ENCODE data around the gene TEX51.

The TEX51 gene

DNA sequence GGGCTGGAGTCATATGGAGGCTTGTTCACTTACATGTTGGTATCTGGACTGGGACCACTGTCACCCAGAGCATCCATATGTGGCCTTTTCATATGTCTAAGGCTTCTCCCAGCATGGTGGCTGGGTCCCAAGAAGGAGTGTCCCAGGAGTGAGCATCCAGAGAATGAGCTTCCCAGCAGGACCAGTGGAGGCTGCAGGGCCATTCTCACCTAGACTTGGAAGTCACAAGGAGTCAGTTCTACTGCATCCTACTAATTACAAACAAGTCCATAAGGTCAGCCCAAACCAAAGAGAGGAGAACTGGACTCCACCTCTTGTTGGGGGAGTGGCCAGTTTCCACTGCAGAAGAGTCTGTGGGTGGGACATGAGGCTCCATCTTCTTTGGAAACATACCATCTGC lies 5.1 kb upstream of the TEX51 start:
- DNase-seq (ENCODE audit: low read depth) = no peak

- DNase-seq (ENCODE audit: low read depth) = no peak
Measured at GRCh38 chr2:126894082-126894481, 4.6 kb upstream of the TEX51 start.

DNA sequence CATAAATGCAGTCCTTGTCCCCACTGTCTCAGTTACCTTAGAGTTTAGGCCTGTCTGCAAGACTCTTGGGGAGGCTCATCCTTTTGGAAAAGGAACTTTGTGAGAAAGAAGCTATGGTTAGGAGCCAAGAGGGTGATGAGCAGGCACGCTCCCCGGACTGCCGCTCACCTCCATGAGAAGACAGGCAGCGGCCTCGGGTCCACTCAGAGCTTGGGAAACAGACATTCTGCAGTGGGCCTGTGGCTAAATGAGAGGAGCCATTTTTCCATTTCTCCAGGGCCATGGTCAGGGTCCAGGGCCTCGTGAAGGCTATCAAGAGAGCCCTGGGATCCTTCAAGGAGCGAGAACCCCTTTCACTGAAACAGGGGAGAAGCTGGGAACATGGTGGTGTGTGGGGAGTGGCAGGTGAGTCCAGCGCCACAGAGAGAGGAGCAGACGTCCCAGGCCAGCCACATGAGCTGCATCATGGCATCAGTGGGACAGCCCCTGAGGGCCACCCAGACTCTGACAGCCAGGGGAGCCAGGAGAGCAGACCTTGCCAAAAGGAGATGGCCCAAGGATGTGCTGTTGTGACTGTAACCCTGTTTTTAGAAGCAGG lies 4.0 kb upstream of the TEX51 start:
- no peak for DNase-seq (ENCODE audit: low read depth)

DNA sequence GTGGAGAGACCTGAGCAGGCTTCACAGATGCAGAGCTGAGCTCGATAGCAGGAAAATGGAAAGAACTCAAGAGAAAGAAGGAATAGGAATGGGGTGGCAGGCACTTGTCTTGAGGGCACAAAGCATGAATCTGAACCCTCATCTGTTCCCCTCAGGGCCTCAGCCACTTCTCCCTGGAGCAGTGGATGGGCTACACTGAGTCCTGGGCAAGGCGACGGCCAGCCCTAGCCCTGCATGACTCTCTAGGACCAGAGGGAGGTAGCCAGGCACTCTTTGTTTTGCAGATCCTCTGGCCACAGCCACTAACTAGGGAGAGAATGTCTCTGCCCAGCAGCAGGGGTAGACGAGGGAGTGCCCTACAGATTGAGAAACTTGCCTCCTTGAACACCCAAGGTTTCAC lies 3.4 kb upstream of the TEX51 start:
- no peak for DNase-seq (ENCODE audit: low read depth)

DNA sequence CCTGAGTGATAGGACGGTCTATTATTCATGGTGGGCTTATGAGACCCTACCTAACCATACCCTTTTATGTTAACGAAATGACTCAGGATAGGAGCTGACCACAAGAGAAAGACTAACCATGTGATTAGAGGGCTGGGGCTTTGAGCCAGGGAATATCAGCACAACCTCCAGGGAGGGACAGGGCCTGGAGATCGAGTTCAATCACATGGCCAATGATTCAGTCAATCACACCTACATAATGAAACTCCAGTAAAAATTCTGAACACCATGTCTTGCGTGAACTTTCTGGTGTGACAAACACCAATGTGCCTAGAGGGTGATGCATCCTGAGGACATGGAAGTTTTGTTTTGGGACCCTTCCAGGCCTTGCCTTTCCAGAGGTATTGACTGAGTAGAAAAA lies 2.2 kb upstream of the TEX51 start:
- no peak for DNase-seq (ENCODE audit: low read depth)

GRCh38 chr2:126899616-126900185 lies 1.0 kb downstream of the TEX51 start:
- DNase-seq (ENCODE audit: low read depth) = no peak

DNA sequence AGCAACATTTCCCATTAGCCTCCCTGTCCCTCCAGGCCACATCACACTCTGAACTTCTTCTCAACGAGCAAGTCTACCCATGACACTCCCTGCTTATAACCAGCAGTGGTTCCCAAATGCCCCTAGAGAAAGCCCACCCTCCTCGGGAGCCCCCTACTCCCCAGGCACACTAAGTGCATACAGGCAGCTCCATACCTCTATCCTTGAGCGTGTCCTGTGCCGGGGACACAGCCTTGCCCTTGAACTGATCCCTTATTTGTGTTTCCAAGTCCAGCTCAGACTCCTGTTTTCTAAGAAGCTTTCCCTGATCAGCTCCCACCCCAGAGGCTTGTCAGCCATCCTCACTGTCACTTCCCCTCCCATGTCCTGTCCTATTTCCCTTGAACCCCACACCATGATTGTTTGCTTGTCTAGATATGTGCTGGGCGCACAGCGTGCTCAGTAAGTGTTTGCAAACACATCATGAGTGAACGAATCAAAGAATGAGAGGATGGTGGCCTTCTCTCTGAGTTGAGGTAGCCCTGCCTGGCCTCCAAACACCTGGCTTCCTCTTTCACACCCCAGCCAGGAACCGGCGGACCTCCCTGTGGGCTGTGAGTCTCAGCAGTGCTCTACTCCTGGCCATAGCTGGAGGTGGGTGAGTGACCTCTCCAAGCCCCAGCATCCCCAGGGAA lies 2.1 kb downstream of the TEX51 start:
- DNase-seq (ENCODE audit: low read depth) = no peak

DNA sequence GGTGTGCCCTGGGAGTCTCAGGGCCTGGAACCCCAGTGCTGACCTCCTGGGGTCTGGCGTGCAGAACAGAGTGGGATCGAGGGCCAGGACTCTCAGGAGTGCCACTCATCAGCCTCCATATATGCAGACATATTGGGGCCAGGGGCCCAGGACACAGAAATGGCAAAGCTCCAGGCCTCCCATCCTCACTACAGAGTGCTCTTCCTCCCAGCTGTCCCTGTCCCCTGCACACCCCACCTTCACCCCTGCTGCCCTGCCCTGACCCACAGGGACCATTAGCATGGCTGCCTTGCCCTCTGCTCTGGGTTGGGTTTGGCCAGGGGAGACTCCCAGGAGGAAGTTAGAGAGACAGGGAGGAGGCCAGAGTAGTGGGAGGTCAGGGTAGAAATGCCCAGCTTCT lies 2.8 kb downstream of the TEX51 start:
- no peak for DNase-seq (ENCODE audit: low read depth)

DNA sequence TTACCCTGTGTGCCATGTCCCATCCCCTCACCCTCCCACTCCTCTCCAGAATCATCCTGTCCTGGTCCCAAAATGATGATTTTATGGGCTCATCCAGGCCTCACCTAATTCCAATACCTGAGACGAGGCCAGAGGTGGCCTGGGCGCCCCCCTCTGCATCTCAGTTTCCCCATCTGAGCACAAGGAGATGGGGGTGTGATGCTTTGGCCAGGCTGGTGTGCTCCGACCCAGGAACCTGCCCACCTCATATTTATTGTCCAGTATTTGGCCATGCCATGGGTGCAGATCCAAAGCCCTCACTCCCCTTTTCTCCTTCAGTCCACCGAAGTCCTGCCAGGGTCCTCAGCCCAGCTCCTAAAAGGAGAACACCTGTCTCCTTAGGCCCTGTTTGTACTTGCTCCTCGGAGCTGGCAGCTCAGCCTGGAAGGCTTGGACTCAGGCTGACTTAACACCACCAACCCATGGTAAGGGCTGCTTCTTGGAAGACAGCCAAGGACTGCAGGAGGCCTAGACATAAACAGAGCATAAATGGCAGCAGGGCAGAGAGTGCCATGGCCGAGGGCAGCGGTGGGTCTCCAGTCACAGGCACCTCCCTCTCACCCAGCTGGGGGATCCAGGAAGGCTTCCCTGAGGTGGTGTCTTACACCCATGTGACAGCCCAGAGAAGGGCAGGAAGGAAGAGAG lies 3.6 kb downstream of the TEX51 start:
- no peak for DNase-seq (ENCODE audit: low read depth)

DNA sequence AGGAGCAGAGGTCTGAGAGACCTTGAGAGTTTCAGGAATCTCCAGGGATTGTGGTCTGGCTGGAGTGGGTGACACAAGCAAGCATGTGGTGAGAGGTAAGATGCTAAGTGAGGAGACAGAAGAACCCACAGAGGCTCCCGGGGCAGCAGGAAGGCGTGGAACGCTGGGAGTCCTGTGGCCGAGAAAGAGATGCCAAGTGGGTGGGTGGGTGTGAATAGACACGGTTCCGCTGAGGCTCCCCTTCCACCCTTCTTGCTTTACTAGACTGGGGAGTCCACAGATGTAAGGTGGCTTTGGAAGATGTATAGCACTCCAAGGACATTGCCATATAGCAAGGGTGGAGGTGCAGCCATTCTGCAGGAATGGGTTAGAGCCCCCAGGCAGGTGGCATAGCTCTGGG lies 4.2 kb downstream of the TEX51 start:
- DNase-seq (ENCODE audit: low read depth) = no peak

DNA sequence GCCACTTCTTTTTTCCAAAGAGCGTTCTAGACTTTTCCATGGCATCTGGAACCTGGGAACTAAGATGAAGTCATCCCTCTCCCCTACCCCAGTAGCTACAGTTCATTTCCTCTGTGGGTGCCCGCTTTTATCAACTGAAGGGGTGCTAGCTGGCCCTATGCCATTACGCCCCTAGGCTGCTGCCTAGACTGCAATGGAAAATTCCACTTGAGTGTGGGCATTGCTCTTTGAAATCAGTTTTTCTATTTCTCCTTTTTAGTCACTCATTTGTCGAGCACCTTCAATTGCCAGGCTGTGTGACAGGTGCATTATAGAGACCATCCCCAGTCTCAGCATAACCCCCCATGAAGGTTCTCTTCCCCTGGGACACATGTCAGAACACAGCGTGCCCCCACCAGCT lies 7.3 kb downstream of the TEX51 start:
- no peak for DNase-seq (ENCODE audit: low read depth)

DNA sequence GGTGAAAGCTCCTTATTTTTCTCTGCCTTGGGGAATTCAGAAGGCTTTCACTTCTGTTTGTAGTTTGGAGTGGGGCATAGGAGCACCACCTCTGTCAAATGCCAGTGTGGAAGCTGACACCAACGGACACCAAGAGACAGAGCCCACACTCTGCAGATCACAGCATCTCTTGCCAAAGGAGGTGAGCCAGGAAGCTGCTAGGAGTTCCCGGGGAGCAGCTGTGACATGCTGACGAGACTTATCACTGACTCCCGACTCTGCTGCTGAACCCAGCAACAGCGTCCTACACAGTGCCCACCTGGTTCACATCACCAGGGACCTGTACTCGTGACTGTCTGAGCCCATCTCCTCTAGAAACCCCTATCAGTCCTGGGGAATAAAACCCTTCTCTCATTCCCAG lies 8.1 kb downstream of the TEX51 start:
- no peak for DNase-seq (ENCODE audit: low read depth)

DNA sequence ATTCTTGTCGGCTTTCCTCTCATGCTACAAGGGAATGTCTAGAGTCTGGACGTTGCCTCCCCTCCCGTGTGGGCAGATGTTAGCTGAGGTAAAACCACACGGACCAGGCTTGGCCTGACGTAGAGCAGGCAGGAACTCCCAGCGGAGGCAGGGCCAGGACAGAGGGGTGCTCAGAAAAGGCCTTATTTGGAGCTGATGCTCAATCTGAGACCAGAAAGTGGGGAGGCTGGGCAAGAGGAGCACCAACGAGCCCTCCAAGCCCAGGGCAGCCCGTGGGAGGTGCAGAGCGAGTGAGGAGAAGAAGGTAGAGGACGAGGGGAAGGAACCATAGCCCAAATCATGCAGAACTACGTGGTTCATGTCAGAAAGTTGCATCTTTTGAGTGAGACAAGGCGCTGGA lies 9.0 kb downstream of the TEX51 start:
- DNase-seq (ENCODE audit: low read depth) = no peak

DNA sequence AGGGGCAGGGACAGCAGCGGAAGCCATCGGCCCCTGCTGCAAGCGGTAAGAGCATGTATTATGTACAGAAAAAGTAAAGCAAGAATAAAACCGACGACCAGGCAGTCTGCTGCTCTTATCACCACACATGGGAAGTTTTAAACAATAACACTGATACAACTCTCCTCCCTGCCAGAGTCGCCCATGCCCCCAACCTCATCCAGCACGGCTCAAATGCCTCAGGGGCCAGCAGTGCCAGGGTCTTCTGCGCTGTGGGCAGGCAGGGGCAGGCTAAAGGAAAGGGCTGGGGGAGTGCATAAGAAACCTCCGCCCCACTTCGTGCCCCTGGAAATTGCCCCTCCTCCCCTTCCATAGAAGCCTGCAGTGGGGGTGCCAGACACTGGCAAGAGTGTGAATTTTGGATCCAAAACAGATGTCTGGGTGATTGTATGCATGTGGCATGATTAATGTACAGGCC lies 10.1 kb downstream of the TEX51 start:
- DNase-seq (ENCODE audit: low read depth) = no peak

GRCh38 chr2:126909366-126909765 lies 10.7 kb downstream of the TEX51 start:
- no peak for DNase-seq (ENCODE audit: low read depth)

GRCh38 chr2:126909781-126910180 lies 11.1 kb downstream of the TEX51 start:
- no peak for DNase-seq (ENCODE audit: low read depth)

DNA sequence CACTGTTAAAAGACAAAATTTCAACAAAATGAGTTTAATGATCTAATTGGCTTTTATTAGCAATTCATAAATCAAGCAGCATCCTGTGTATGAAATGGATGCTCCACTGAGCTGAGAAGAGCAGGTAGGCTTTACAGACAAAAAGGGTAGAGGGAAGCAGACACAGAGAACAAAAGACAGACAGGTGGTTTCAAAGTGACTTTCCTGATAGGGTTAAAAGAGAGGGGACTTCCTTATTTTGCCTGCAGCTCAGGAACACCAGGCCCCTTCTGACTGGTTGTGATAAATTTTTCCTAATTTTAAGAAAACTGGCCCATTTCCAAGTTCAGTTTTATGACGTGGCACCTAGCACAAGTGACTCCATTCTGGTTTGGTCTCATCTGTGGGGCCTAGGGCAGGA lies 11.9 kb downstream of the TEX51 start:
- no peak for DNase-seq (ENCODE audit: low read depth)

- no peak for DNase-seq (ENCODE audit: low read depth)
Measured at GRCh38 chr2:126911111-126911796, 12.6 kb downstream of the TEX51 start.

DNA sequence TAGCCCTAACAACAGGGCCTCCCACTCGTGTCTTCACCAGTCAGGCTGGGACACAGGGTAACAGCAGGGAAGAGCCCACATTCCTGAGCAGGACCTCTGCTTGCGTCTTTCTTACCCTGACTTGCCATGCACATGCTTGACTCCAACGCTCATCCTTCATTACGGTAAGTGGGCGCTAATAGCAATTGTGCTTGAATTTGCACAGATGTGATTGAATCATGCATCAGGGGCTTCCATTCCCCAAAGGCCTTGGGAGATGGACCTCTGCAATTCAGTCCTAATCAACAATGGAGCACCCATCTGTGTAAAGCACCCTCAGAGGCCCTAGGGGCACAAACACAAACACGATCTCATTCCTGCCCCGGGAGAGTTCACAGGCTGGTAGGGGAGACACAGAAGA lies 13.5 kb downstream of the TEX51 start:
- no peak for DNase-seq (ENCODE audit: low read depth)

GRCh38 chr2:126913329-126913728 lies 14.6 kb downstream of the TEX51 start:
- no peak for DNase-seq (ENCODE audit: low read depth)

- DNase-seq (ENCODE audit: low read depth) = no peak
Measured at GRCh38 chr2:126913881-126914615, 15.4 kb downstream of the TEX51 start.
